ENCODE data around the gene CHD9. TPM values are rescaled to one million over a fixed set of nuclear protein-coding genes. Genes with fewer than 3 reads are reported as not detected.

The CHD9 gene
- total RNA-seq, 1 donor from 2014 or later, result 86.0 TPM

GRCh38 chr16:53089434-53090285 is 34.9 kb downstream of the CHD9 start:
- Mint-ChIP-seq H3K36me3 (no peaks in the 10 kb centered on the region), H3K4me1 (peaks cover 53% of the 10 kb centered on the region), H3K27me3 (ENCODE audit: insufficient read depth, low read depth) (peaks cover 5% of the 10 kb centered on the region), H3K9me3 (no peaks in the 10 kb centered on the region), H3K27ac (no peak overlapping the region), H3K4me3 (no peak overlapping the region)
- H3K27ac ChIP-seq, result no peak overlapping the region
- H2AFZ ChIP-seq (replicated peaks), result no peak overlapping the region
- H3K36me3 ChIP-seq, result no peaks in the 10 kb centered on the region
- H3K4me3 ChIP-seq, result peak overlapping the region; percentile 3
- no peak overlapping the region for H3K9ac ChIP-seq
- H4K20me1 ChIP-seq (ENCODE audit: low read depth), result peaks cover 38% of the 10 kb centered on the region
- TF ChIP-seq EZH2 (IDR thresholded peaks at IDR 0.05), result no peak
- TF ChIP-seq EZH2phosphoT487 (IDR thresholded peaks at IDR 0.05), result no peak
- no peak for TF ChIP-seq CTCF (IDR thresholded peaks at IDR 0.05)
- peaks cover 42% of the 10 kb centered on the region for H3K4me1 ChIP-seq
- H3K27me3 ChIP-seq, result no peaks in the 10 kb centered on the region
- no peaks in the 10 kb centered on the region for H3K9me3 ChIP-seq (ENCODE audit: low read depth)
- H3F3A ChIP-seq (ENCODE audit: low read depth), result peaks cover 38% of the 10 kb centered on the region
- no peaks in the 10 kb centered on the region for H3K79me2 ChIP-seq (ENCODE audit: low read depth)
- DNase-seq (ENCODE audit: low spot score), result peak; percentile 65
- H3K4me2 ChIP-seq, result peak overlapping the region; percentile 37

GRCh38 chr16:53090286-53090590 is 35.4 kb downstream of the CHD9 start:
- H3K9ac ChIP-seq, result no peak overlapping the region

GRCh38 chr16:53090591-53091411 is 36.0 kb downstream of the CHD9 start:
- Histone ChIP-seq H2AFZ (replicated peaks) (no peak overlapping the region), H3K9ac (no peak overlapping the region), H3K36me3 (no peaks in the 10 kb centered on the region), H3K27me3 (no peaks in the 10 kb centered on the region), H3K4me3 (peak overlapping the region; percentile 3), H3K9me3 (ENCODE audit: low read depth) (no peaks in the 10 kb centered on the region), H3K4me2 (peak overlapping the region; percentile 71), H4K20me1 (ENCODE audit: low read depth) (peaks cover 38% of the 10 kb centered on the region), H3F3A (ENCODE audit: low read depth) (peaks cover 38% of the 10 kb centered on the region), H3K4me1 (peaks cover 35% of the 10 kb centered on the region), H3K27ac (no peak overlapping the region), H3K79me2 (ENCODE audit: low read depth) (peaks cover 4% of the 10 kb centered on the region)
- peak overlapping the region; percentile 84 for H3K27ac Mint-ChIP-seq
- H3K27me3 Mint-ChIP-seq (ENCODE audit: insufficient read depth, low read depth), result no peaks in the 10 kb centered on the region
- peak; percentile 23 for DNase-seq (ENCODE audit: low spot score)
- no peaks in the 10 kb centered on the region for H3K9me3 Mint-ChIP-seq
- peaks cover 3% of the 10 kb centered on the region for H3K36me3 Mint-ChIP-seq
- peak overlapping the region; percentile 67 for H3K4me3 Mint-ChIP-seq
- TF ChIP-seq CTCF (IDR thresholded peaks at IDR 0.05) (no peak), EZH2phosphoT487 (IDR thresholded peaks at IDR 0.05) (no peak), EZH2 (IDR thresholded peaks at IDR 0.05) (no peak)
- peaks cover 48% of the 10 kb centered on the region for H3K4me1 Mint-ChIP-seq

More at GRCh38 chr16:53090286-53090590, 35.4 kb downstream of the CHD9 start:
- Mint-ChIP-seq H3K27me3 (ENCODE audit: insufficient read depth, low read depth) (peaks cover 4% of the 10 kb centered on the region), H3K9me3 (no peaks in the 10 kb centered on the region), H3K27ac (peak overlapping the region; percentile 84), H3K4me3 (peak overlapping the region; percentile 59), H3K36me3 (peaks cover 3% of the 10 kb centered on the region), H3K4me1 (peaks cover 53% of the 10 kb centered on the region)
- no peak overlapping the region for H3K27ac ChIP-seq
- H3K4me3 ChIP-seq, result peak overlapping the region; percentile 3
- no peaks in the 10 kb centered on the region for H3K27me3 ChIP-seq
- peaks cover 41% of the 10 kb centered on the region for H3K4me1 ChIP-seq
- no peak for TF ChIP-seq EZH2phosphoT487 (IDR thresholded peaks at IDR 0.05)
- TF ChIP-seq CTCF (IDR thresholded peaks at IDR 0.05), result no peak
- no peak for TF ChIP-seq EZH2 (IDR thresholded peaks at IDR 0.05)
- no peaks in the 10 kb centered on the region for H3K9me3 ChIP-seq (ENCODE audit: low read depth)
- H3K4me2 ChIP-seq, result peak overlapping the region; percentile 37
- no peak overlapping the region for H2AFZ ChIP-seq (replicated peaks)
- H4K20me1 ChIP-seq (ENCODE audit: low read depth), result peaks cover 38% of the 10 kb centered on the region
- H3K36me3 ChIP-seq, result no peaks in the 10 kb centered on the region
- H3F3A ChIP-seq (ENCODE audit: low read depth), result peaks cover 38% of the 10 kb centered on the region
- no peak for DNase-seq (ENCODE audit: low spot score)
- H3K79me2 ChIP-seq (ENCODE audit: low read depth), result peaks cover 3% of the 10 kb centered on the region
